ENCODE measurements around the gene ZNF571. TPM values are rescaled to one million over a fixed set of nuclear protein-coding genes. Genes with fewer than 3 reads are reported as not detected.

Gene ZNF571
- total and polyA plus RNA-seq, 4 experiments from 2014 or later = 5.8 to 14.2 (median 9.7) TPM

Other genes with a start within 250 kb of the ZNF571 start
- gene ZNF527, start 223.7 kb downstream of the ZNF571 start, total RNA-seq = 10 to 100 TPM; 12.7 to 13.3 TPM
- gene ZNF527, start 223.7 kb downstream of the ZNF571 start, polyA plus RNA-seq = 1 to 10 TPM; 5.2 to 8.8 TPM
- 10 to 100 TPM; 13.5 to 14.9 TPM for gene ZNF569, start 127.3 kb downstream of the ZNF571 start, total RNA-seq
- 1 to 10 TPM; 2.3 to 5.2 TPM for gene ZNF569, start 127.3 kb downstream of the ZNF571 start, polyA plus RNA-seq
- gene ZNF570, start 125.4 kb downstream of the ZNF571 start, total RNA-seq = 10 to 100 TPM; 10.1 to 11.4 TPM
- gene ZNF570, start 125.4 kb downstream of the ZNF571 start, polyA plus RNA-seq = 1 to 10 TPM; 2.1 to 6.0 TPM
- gene ZNF793, start 87.9 kb downstream of the ZNF571 start, total RNA-seq = 10 to 100 TPM; 10.2 to 13.8 TPM
- 1 to 10 TPM; 1.5 to 1.7 TPM for gene ZNF793, start 87.9 kb downstream of the ZNF571 start, polyA plus RNA-seq
- gene ZNF540, start 84 bp upstream of the ZNF571 start, total RNA-seq = 10 to 100 TPM; 24.2 to 24.5 TPM
- 1 to 10 TPM; 4.8 TPM for gene ZNF540, start 84 bp upstream of the ZNF571 start, polyA plus RNA-seq
- gene ZFP30, start 60.7 kb upstream of the ZNF571 start, total RNA-seq = 10 to 100 TPM; 21.8 to 24.4 TPM
- 1 to 10 TPM; 1.4 to 2.7 TPM for gene ZFP30, start 60.7 kb upstream of the ZNF571 start, polyA plus RNA-seq
- gene ZNF607, start 125.0 kb upstream of the ZNF571 start, total RNA-seq = 10 to 100 TPM; 11.8 to 13.0 TPM
- 1 to 10 TPM; 5.4 to 7.6 TPM for gene ZNF607, start 125.0 kb upstream of the ZNF571 start, polyA plus RNA-seq
- gene ZNF573, start 184.8 kb upstream of the ZNF571 start, total RNA-seq = 10 to 100 TPM; 30.5 to 31.1 TPM
- 10 to 100 TPM in 1 of 2 donors, 1 to 10 TPM in 1; 3.1 to 13.8 TPM for gene ZNF573, start 184.8 kb upstream of the ZNF571 start, polyA plus RNA-seq

All from CD4-positive, alpha-beta memory T cell (primary cell).